Kidney epithelial cell (primary cell): ENCODE results near the gene FAM234A. TPM values are rescaled to one million over a fixed set of nuclear protein-coding genes. Genes with fewer than 3 reads are reported as not detected.

Experiments used
- DNase-seq: peaks from one replicate; pipeline ENCODE4 v3.0.0-alpha.2; 2010; ENCODE audit warnings: low read depth
- H3K27me3 ChIP-seq: 2 replicates; pipeline ENCODE4 v1.6.0; 2011; ENCODE audit warnings: low read length; ENCODE audit not compliant: control insufficient read depth, insufficient read depth
- H3K36me3 ChIP-seq: 2 replicates; pipeline ENCODE4 v1.5.1; 2011; ENCODE audit warnings: low read length; ENCODE audit not compliant: control insufficient read depth, insufficient read depth
- H3K4me3 ChIP-seq: 2 replicates; pipeline ENCODE4 v1.5.1; 2011; ENCODE audit warnings: low read depth, mild to moderate bottlenecking, control low read depth, low read length
- CTCF ChIP-seq: IDR thresholded peaks from 2 replicates; pipeline ENCODE4 v1.5.1; 2011; ENCODE audit warnings: mild to moderate bottlenecking, moderate library complexity, low read length, control low read depth, inconsistent platforms; ENCODE audit not compliant: insufficient read depth, poor library complexity, severe bottlenecking
- total RNA-seq: library from RNA; depleted of rRNA; stranded (reverse); fragments of >200 nt; gene quantifications from 2 replicates; pipeline ENCODE4 v1.2.3, GENCODE V29; 2015

FAM234A gene
- total RNA-seq, 1 donor from 2014 or later = 97.5 TPM

DNA sequence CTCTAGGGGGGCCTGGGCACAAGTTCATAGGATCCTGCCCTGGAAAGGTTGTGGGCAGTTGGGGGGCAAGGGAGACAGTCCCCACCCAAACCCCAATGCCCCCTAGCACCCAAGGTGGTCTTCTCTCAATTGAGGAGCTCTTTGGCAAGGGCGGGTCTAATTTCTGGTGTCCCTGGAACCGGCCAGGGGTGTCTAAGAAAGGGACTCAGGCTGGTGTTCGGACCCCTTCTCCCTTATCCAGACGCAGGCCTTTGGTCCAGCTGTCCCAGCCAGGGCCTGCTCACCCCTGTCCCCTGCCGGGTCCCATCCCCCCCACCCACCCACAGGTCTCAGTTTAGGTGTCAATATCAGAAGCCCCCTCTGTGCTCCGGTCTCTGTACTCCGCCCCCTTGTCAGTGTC, 44.9 kb downstream of the FAM234A start:
- Histone ChIP-seq H3K4me3 (no peak overlapping the region), H3K36me3 (no peaks in the 10 kb centered on the region), H3K27me3 (peaks cover 52% of the 10 kb centered on the region)
- no peak for DNase-seq
- TF ChIP-seq CTCF = no peak

GRCh38 chr16:280005-280460, 45.4 kb downstream of the FAM234A start:
- TF ChIP-seq CTCF = no peak
- no peak for DNase-seq
- peaks cover 46% of the 10 kb centered on the region for H3K27me3 ChIP-seq
- no peak overlapping the region for H3K4me3 ChIP-seq
- no peaks in the 10 kb centered on the region for H3K36me3 ChIP-seq

DNA sequence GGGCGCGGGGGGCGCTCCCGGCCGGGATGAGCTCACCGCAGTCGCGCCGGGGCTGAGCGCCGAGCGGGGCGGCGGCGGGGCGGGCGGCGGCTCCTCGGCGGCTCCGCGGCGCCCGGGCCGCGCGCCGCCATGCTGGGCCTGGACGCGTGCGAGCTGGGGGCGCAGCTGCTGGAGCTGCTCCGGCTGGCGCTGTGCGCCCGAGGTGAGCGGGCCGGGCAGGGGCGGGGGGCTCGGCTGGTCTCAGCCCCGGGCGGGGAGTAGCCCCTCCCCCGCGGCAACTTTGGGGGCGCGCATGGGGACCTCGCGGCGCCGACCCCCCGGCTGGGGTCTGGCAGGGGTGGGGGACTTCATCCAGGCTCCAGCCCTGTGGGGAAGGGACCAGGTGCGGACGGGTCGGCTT, 45.9 kb downstream of the FAM234A start, which contains the start of gene ARHGDIG:
TSS of gene ARHGDIG (plus strand) at position 40 of the 400 bp plus-strand sequence. CDS start at position 130, 90 bp downstream.
- no peak for TF ChIP-seq CTCF
- Histone ChIP-seq H3K4me3 (peak within 1 kb of the TSS; percentile 10), H3K36me3 (no peaks in the 10 kb centered on the region), H3K27me3 (peaks cover 42% of the 10 kb centered on the region)
- no peak for DNase-seq

GRCh38 chr16:280991-281659, 46.5 kb downstream of the FAM234A start:
- peak overlapping the region; percentile 10 for H3K4me3 ChIP-seq
- no peak for TF ChIP-seq CTCF
- H3K36me3 ChIP-seq = no peaks in the 10 kb centered on the region
- no peak for DNase-seq
- H3K27me3 ChIP-seq = peaks cover 40% of the 10 kb centered on the region

DNA sequence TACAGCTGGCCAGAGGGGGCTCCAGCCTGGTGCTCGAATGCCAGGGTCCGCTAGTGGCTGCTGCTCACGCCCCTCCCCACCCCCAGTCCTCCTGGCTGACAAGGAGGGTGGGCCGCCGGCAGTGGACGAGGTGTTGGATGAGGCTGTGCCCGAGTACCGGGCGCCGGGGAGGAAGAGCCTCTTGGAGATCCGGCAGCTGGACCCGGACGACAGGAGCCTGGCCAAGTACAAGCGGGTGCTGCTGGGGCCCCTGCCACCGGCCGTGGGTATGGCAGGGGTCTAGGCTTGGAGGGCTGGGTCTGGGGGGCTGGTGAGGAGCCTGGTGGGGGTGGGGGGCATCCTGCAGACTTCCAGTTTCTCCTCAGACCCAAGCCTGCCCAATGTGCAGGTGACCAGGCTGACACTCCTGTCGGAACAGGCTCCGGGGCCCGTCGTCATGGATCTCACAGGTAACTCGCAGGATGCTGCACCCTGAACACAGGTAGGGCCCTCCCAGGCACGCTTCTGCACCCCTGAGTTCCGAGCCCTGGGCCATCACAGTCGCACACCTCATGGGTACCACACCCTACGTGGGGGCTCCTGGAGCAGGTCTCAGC, 47.1 kb downstream of the FAM234A start:
- TF ChIP-seq CTCF = no peak
- no peak for DNase-seq
- Histone ChIP-seq H3K36me3 (no peaks in the 10 kb centered on the region), H3K4me3 (no peak overlapping the region), H3K27me3 (peaks cover 35% of the 10 kb centered on the region)
